Right lobe of liver (tissue), 4 donors: ENCODE data around the gene B4GALNT3.

Experiments used
- CTCF ChIP-seq, 4 donors: fragments of 200-600 bp in 3 of 4; fragments of 450-650 bp in 1 of 4; IDR thresholded peaks; one replicate each; pipeline versions ENCODE4 v1.5.1 to v1.8.0; 2016 to 2022; ENCODE audit warnings: antibody characterized with exemption in 4 of 4, mild to moderate bottlenecking in 2 of 4
- POLR2A ChIP-seq: fragments of 450-650 bp; IDR thresholded peaks from one replicate; pipeline ENCODE4 v1.6.1; 2017; ENCODE audit warnings: antibody characterized with exemption, mild to moderate bottlenecking
- donor health status: DM: no; HTN: no; CAD: no.
- donor health status: DM: no; HTN: no; CAD: no.
- donor health status: DM: no; HTN: yes; CAD: no.

DNA sequence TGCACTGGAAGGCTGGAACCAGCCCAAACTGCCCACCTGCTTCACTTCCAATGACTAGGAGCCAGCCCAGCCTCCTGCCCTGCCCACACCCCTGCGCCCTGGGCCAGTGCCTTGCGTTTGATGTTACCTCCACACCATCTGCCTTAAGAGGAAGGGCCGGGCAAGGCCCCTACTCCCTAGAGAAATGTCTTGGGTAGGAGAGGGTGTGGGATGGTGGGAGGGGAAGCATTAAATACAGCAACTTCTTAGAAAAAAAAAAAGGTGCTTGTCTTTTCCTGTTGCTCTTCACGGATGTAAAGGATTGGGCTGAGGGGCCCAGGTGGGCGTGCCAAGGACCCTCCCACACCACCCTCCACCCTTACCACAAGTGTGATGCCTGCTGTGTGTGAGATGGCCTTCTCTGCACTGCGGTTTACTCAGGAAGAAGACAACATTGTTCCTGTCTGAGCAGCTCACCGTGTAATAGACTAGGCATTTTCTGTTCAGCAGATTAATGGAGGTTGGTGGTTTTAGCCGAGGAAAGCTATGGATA lies 103.6 kb downstream of the B4GALNT3 start:
- no peak for TF ChIP-seq CTCF (IDR thresholded peaks at IDR 0.05)
- TF ChIP-seq POLR2A = no peak
